ENCODE measurements around the gene TNFRSF1A.

GRCh38 chr12:6292606-6293005 lies 49.3 kb downstream of the TNFRSF1A start:
- TF ChIP-seq CTCF (IDR thresholded peaks at IDR 0.05), result no peak
- TF ChIP-seq POLR2A (IDR thresholded peaks at IDR 0.05), result no peak
- no peak for TF ChIP-seq EP300 (IDR thresholded peaks at IDR 0.05)
- TF ChIP-seq POLR2AphosphoS5 (IDR thresholded peaks at IDR 0.05), result no peak

Data from sigmoid colon (tissue), 4 donors.